ENCODE measurements around the gene CDKL2. TPM values are rescaled to one million over a fixed set of nuclear protein-coding genes. Genes with fewer than 3 reads are reported as not detected.

Gene CDKL2
- polyA plus RNA-seq, 3 donors = 10.5 to 19.9 (median 10.6) TPM

- no peak for DNase-seq
Measured at GRCh38 chr4:75644095-75644494, 13.8 kb upstream of the CDKL2 start.

GRCh38 chr4:75643651-75644050 lies 13.3 kb upstream of the CDKL2 start:
- no peak for DNase-seq

- no peak for DNase-seq
Measured at GRCh38 chr4:75639124-75639695, 8.9 kb upstream of the CDKL2 start.

- no peak for DNase-seq
Measured at GRCh38 chr4:75637827-75638226, 7.5 kb upstream of the CDKL2 start.

GRCh38 chr4:75637176-75637575 lies 6.8 kb upstream of the CDKL2 start:
- peak; percentile 69 for DNase-seq

GRCh38 chr4:75634951-75635350 lies 4.6 kb upstream of the CDKL2 start:
- DNase-seq = no peak

- no peak for DNase-seq
Measured at GRCh38 chr4:75634281-75634680, 4.0 kb upstream of the CDKL2 start.

GRCh38 chr4:75633846-75634245 lies 3.5 kb upstream of the CDKL2 start:
- DNase-seq = no peak

- DNase-seq = no peak
Measured at GRCh38 chr4:75630937-75631329, 605 bp upstream of the CDKL2 start.

GRCh38 chr4:75629239-75629638 lies 1.1 kb downstream of the CDKL2 start:
- no peak for DNase-seq

- DNase-seq = no peak
Measured at GRCh38 chr4:75623026-75623425, 7.3 kb downstream of the CDKL2 start.

- no peak for DNase-seq
Measured at GRCh38 chr4:75621715-75622114, 8.6 kb downstream of the CDKL2 start.

GRCh38 chr4:75612306-75612705 lies 18.0 kb downstream of the CDKL2 start:
- DNase-seq = no peak

- DNase-seq = no peak
Measured at GRCh38 chr4:75605928-75606327, 24.4 kb downstream of the CDKL2 start.

- DNase-seq = no peak
Measured at GRCh38 chr4:75599647-75600046, 30.7 kb downstream of the CDKL2 start.

- no peak for DNase-seq
Measured at GRCh38 chr4:75598390-75598789, 31.9 kb downstream of the CDKL2 start.

GRCh38 chr4:75596061-75596460 lies 34.3 kb downstream of the CDKL2 start:
- no peak for DNase-seq

- DNase-seq = no peak
Measured at GRCh38 chr4:75593393-75593792, 36.9 kb downstream of the CDKL2 start.

- DNase-seq = no peak
Measured at GRCh38 chr4:75584067-75584466, 46.3 kb downstream of the CDKL2 start.

- DNase-seq = no peak
Measured at GRCh38 chr4:75567725-75568124, 62.6 kb downstream of the CDKL2 start.

GRCh38 chr4:75566911-75567310 lies 63.4 kb downstream of the CDKL2 start:
- no peak for DNase-seq

GRCh38 chr4:75565481-75565880 lies 64.8 kb downstream of the CDKL2 start:
- DNase-seq = no peak

- no peak for DNase-seq
Measured at GRCh38 chr4:75564023-75564422, 66.3 kb downstream of the CDKL2 start.

- DNase-seq = no peak
Measured at GRCh38 chr4:75561789-75562188, 68.5 kb downstream of the CDKL2 start.

GRCh38 chr4:75557696-75558095 lies 72.6 kb downstream of the CDKL2 start:
- no peak for DNase-seq

Measured in renal pelvis (tissue), 4 donors.